Liver (tissue), 9 donors: ENCODE data around the gene PYGO2. TPM values are rescaled to one million over a fixed set of nuclear protein-coding genes. Genes with fewer than 3 reads are reported as not detected.
A peak's percentile ranks its signal among the peaks of the same experiment; 100 is the strongest.

Experiments used
- DNase-seq: peaks from one replicate; pipeline ENCODE4 v3.0.0-alpha.2; 2017; ENCODE audit warnings: low spot score
- H3K27ac ChIP-seq, 2 donors: one replicate each; pipeline ENCODE4 v1.7.0; 2013; ENCODE audit warnings: inconsistent platforms in 2 of 2, low read length in 2 of 2, control low read depth in 1 of 2, low read depth in 1 of 2, mild to moderate bottlenecking in 1 of 2
- H3K27me3 ChIP-seq, 4 donors: one replicate each; pipeline versions ENCODE4 v1.6.1 to v1.7.0; 2013; ENCODE audit warnings: low read length in 3 of 4, inconsistent platforms in 1 of 4, mild to moderate bottlenecking in 1 of 4, moderate library complexity in 1 of 4; ENCODE audit not compliant: control insufficient read depth in 4 of 4, insufficient read depth in 4 of 4
- H3K36me3 ChIP-seq, 4 donors: one replicate each; pipeline versions ENCODE4 v1.6.1 to v1.7.0; 2013; ENCODE audit warnings: low read length in 3 of 4, mild to moderate bottlenecking in 3 of 4, low read depth in 1 of 4, moderate library complexity in 1 of 4; ENCODE audit not compliant: control insufficient read depth in 4 of 4, insufficient read depth in 3 of 4
- H3K4me1 ChIP-seq, 4 donors: one replicate each; pipeline versions ENCODE4 v1.6.1 to v1.7.0; 2013; ENCODE audit warnings: low read length in 3 of 4, mild to moderate bottlenecking in 3 of 4, moderate library complexity in 1 of 4; ENCODE audit not compliant: control insufficient read depth in 4 of 4, insufficient read depth in 4 of 4
- H3K4me3 ChIP-seq, 3 donors: one replicate each; pipeline versions ENCODE4 v1.6.1 to v1.7.0; 2013; ENCODE audit warnings: low read length in 3 of 3, control low read depth in 1 of 3, low read depth in 1 of 3, mild to moderate bottlenecking in 1 of 3
- H3K9ac ChIP-seq, 2 donors: one replicate each; pipeline ENCODE4 v1.7.0; 2013; ENCODE audit warnings: low read length in 2 of 2, mild to moderate bottlenecking in 2 of 2, moderate library complexity in 2 of 2, control low read depth in 1 of 2, low read depth in 1 of 2
- H3K9me3 ChIP-seq, 4 donors: one replicate each; pipeline versions ENCODE4 v1.6.1 to v1.7.0; 2013; ENCODE audit warnings: low read length in 3 of 4; ENCODE audit not compliant: control insufficient read depth in 4 of 4
- EGR1 ChIP-seq, 2 donors: IDR thresholded peaks; 2 replicates each; pipeline ENCODE4 v1.6.1; 2016 to 2018; ENCODE audit warnings: antibody characterized with exemption in 2 of 2, low read depth in 2 of 2
- FOXA1 ChIP-seq: IDR thresholded peaks from 2 replicates; pipeline ENCODE4 v1.6.1; 2016; ENCODE audit warnings: antibody characterized with exemption
- FOXA2 ChIP-seq: IDR thresholded peaks from 2 replicates; pipeline ENCODE4 v1.6.1; 2016; ENCODE audit warnings: antibody characterized with exemption
- GABPA ChIP-seq, 2 donors: IDR thresholded peaks in 1 of 2; conservative IDR thresholded peaks in 1 of 2; 2 replicates each; pipeline ENCODE4 v1.6.1; 2016; ENCODE audit warnings: antibody characterized with exemption in 2 of 2, mild to moderate bottlenecking in 1 of 2, moderate library complexity in 1 of 2
- HNF4A ChIP-seq, 2 donors: conservative IDR thresholded peaks; 2 replicates each; pipeline ENCODE4 v1.6.1; 2016; ENCODE audit warnings: antibody characterized with exemption in 2 of 2, mild to moderate bottlenecking in 2 of 2
- JUND ChIP-seq, 2 donors: IDR thresholded peaks; 2 replicates each; pipeline ENCODE4 v1.6.1; 2016; ENCODE audit warnings: antibody characterized with exemption in 2 of 2
- NR2F2 ChIP-seq: IDR thresholded peaks from 2 replicates; pipeline ENCODE4 v1.6.1; 2016; ENCODE audit warnings: antibody characterized with exemption
- RXRA ChIP-seq, 2 donors: IDR thresholded peaks; 2 replicates each; pipeline ENCODE4 v1.6.1; 2017 to 2018; ENCODE audit warnings: antibody characterized with exemption in 2 of 2, mild to moderate bottlenecking in 1 of 2
- TAF1 ChIP-seq: conservative IDR thresholded peaks from 2 replicates; pipeline ENCODE4 v1.6.1; 2016; ENCODE audit warnings: antibody characterized with exemption, mild to moderate bottlenecking
- YY1 ChIP-seq: IDR thresholded peaks from 2 replicates; pipeline ENCODE4 v1.6.1; 2016; ENCODE audit warnings: antibody characterized with exemption, mild to moderate bottlenecking
- WGBS: extraction: QIAGEN DNeasy Blood & Tissue Kit; methylation state at CpG from one replicate; pipeline ENCODE4 v1.1.7; 2013; 5-methylcytosine and 5-hydroxymethylcytosine counted together
- polyA plus RNA-seq, 2 donors: library from polyadenylated mRNA; stranded (reverse) in 1 of 2; unstranded in 1 of 2; fragments of 200-250 nt in 1 of 2; fragments of >200 nt in 1 of 2; fragmentation: Nextera tagmentation in 1 of 2; extraction: Ambion mirVana in 1 of 2; gene quantifications; one replicate each; pipeline versions ENCODE4 v1.2.1 to v1.2.3, GENCODE V29; 2013 to 2015
- total RNA-seq, 2 donors: library from RNA; depleted of rRNA; stranded (reverse); fragments of >200 nt; gene quantifications; one replicate each; pipeline ENCODE4 v1.2.3, GENCODE V29; 2014
- TF ChIP-seq, protein P1 (sequence below): fragments of 150-350 bp; IDR thresholded peaks from 2 replicates; pipeline ENCODE4 v1.5.1; 2017; ENCODE audit warnings: improper control_type of control experiment, low read depth, low read length; ENCODE audit not compliant: missing input control
- TF ChIP-seq, protein P2 (sequence below): IDR thresholded peaks from 2 replicates; pipeline ENCODE4 v1.6.1; 2016; ENCODE audit warnings: antibody characterized with exemption
- TF ChIP-seq, protein P3 (sequence below): IDR thresholded peaks from 2 replicates; pipeline ENCODE4 v1.6.1; 2016; ENCODE audit warnings: antibody characterized with exemption
- TF ChIP-seq, protein P4 (sequence below): IDR thresholded peaks from 2 replicates; pipeline ENCODE4 v1.6.1; 2016; ENCODE audit warnings: antibody characterized with exemption
- donor health status: healthy.
- donor health status: healthy.
- donor health status: healthy.
- donor health status: healthy.
- donor health status: healthy.

The PYGO2 gene
- total and polyA plus RNA-seq, 4 donors: 5.0 to 8.2 (median 7.0) TPM

DNA sequence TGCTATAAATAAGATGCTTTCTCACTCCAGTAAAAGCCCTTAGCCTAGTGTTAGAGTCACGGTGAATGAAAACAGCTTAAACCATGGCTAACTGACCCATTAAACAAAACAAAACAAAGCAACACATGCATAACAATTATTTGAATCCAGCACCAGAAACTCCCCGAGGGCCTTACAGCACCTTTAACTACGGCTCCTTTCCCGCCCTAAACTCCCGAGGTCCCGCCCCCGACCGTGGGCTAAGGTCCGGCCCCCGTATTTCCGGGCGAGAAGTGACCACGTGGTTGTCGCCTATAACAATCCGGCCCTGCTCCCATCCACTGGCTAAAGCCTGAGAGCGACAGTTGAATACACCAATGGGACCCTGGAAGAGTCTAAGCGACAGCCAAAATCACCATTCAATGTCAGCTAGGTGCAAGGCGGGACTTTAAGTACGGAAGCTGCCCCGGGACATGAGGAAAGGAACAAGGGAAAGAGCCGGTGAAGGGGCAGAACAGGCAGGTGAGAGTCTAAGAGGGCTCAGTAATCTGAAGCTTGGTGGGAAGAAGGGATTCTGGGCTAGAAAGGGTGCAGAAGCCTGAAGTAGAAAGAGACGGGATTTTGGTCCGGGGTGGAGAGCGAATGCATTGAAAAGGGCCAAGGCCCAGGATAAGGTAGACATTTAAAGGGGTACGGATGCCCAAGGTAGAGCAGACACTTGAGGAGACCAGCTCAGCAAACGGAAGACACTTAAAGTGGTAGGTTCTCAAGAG lies 21.5 kb upstream of the PYGO2 start, which contains the start of gene FLAD1 (continued):
- TF ChIP-seq, protein P1, sequence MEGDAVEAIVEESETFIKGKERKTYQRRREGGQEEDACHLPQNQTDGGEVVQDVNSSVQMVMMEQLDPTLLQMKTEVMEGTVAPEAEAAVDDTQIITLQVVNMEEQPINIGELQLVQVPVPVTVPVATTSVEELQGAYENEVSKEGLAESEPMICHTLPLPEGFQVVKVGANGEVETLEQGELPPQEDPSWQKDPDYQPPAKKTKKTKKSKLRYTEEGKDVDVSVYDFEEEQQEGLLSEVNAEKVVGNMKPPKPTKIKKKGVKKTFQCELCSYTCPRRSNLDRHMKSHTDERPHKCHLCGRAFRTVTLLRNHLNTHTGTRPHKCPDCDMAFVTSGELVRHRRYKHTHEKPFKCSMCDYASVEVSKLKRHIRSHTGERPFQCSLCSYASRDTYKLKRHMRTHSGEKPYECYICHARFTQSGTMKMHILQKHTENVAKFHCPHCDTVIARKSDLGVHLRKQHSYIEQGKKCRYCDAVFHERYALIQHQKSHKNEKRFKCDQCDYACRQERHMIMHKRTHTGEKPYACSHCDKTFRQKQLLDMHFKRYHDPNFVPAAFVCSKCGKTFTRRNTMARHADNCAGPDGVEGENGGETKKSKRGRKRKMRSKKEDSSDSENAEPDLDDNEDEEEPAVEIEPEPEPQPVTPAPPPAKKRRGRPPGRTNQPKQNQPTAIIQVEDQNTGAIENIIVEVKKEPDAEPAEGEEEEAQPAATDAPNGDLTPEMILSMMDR: peak; percentile 1
- TF ChIP-seq RXRA (IDR thresholded peaks at IDR 0.05) (peak; percentile 31 to 56), FOXA2 (no peak), JUND (IDR thresholded peaks at IDR 0.05) (no peak), FOXA1 (no peak), NR2F2 (no peak), EGR1 (IDR thresholded peaks at IDR 0.05; ENCODE audit: low read depth in 2 of 2) (peak; percentile 50 to 70)
- TF ChIP-seq, protein P2, sequence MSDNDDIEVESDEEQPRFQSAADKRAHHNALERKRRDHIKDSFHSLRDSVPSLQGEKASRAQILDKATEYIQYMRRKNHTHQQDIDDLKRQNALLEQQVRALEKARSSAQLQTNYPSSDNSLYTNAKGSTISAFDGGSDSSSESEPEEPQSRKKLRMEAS: peak; percentile 88
- TF ChIP-seq, protein P3, sequence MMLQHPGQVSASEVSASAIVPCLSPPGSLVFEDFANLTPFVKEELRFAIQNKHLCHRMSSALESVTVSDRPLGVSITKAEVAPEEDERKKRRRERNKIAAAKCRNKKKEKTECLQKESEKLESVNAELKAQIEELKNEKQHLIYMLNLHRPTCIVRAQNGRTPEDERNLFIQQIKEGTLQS: no peak

DNA sequence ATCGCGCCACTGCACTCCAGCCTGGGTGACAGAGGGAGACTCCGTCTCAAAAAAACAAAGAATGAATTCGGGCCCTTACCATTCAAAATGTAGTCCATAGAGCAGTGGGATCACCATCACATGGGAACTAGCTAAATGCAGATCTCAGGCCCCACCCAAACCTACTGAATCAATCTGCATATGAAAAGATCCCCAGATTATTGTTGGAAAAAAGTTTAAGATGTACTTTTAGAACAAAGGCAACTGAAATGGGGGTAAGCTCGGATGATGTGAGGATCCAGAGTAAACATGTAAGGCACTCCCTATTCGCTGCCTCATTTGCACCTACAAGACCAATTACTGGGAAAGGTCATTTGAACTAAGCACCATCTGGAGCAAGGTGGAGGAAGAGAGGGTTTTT lies 20.8 kb upstream of the PYGO2 start:
- 74% methylated on average over 6 of the region's 6 CpGs for WGBS
- Histone ChIP-seq H3K9me3 (no peaks in the 10 kb centered on the region), H3K4me1 (peaks cover 3 to 22% (median 18%) of the 10 kb centered on the region in 4 donors), H3K36me3 (peaks cover 0 to 11% (median 2%) of the 10 kb centered on the region in 4 donors), H3K27ac (no peak overlapping the region), H3K27me3 (no peaks in the 10 kb centered on the region), H3K4me3 (no peak overlapping the region), H3K9ac (peak overlapping the region in 1 of 2 donors; percentile 68)
- DNase-seq: no peak
- no peak for TF ChIP-seq RXRA (IDR thresholded peaks at IDR 0.05)
- TF ChIP-seq, protein P4, sequence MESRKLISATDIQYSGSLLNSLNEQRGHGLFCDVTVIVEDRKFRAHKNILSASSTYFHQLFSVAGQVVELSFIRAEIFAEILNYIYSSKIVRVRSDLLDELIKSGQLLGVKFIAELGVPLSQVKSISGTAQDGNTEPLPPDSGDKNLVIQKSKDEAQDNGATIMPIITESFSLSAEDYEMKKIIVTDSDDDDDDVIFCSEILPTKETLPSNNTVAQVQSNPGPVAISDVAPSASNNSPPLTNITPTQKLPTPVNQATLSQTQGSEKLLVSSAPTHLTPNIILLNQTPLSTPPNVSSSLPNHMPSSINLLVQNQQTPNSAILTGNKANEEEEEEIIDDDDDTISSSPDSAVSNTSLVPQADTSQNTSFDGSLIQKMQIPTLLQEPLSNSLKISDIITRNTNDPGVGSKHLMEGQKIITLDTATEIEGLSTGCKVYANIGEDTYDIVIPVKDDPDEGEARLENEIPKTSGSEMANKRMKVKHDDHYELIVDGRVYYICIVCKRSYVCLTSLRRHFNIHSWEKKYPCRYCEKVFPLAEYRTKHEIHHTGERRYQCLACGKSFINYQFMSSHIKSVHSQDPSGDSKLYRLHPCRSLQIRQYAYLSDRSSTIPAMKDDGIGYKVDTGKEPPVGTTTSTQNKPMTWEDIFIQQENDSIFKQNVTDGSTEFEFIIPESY: no peak
- TF ChIP-seq FOXA1: no peak

DNA sequence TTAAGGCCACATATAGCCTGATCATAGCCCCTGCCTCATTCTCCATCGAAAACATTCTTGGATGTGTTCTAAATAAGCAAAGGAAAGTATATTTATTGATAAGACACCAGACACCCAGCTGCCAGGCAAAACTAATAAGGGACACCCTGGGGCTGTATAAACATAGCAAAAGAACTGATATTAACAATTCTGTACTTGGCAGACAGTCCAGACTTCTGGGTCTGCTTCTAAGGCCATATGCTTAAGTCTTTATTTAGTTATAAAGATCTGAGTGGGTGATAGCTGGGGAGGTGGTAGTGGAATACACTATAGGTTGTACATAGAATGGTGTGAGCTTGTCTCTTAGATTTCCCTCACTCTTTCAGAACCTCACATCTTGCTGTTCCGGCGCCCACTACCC lies 16.8 kb upstream of the PYGO2 start:
- DNase-seq: no peak
- no peak overlapping the region for H3K27ac ChIP-seq
- TF ChIP-seq TAF1 (no peak), HNF4A (conservative IDR thresholded peaks at IDR 0.05) (no peak), FOXA2 (no peak), GABPA (IDR thresholded peaks at IDR 0.05 in 1 of 2, conservative IDR thresholded peaks at IDR 0.05 in 1 of 2) (no peak), YY1 (no peak), EGR1 (IDR thresholded peaks at IDR 0.05; ENCODE audit: low read depth in 2 of 2) (no peak)
- TF ChIP-seq, protein P3: no peak
- TF ChIP-seq, protein P1: no peak
- TF ChIP-seq, protein P2: no peak
- TF ChIP-seq, protein P4: no peak

More for the DNA sequence above, 16.8 kb upstream of the PYGO2 start:
- Histone ChIP-seq H3K4me1 (peaks cover 0 to 18% (median 14%) of the 10 kb centered on the region in 4 donors), H3K4me3 (no peak overlapping the region), H3K36me3 (peaks cover 0 to 11% (median 2%) of the 10 kb centered on the region in 4 donors), H3K27me3 (no peaks in the 10 kb centered on the region), H3K9me3 (no peaks in the 10 kb centered on the region), H3K9ac (no peak overlapping the region)
- WGBS: 90% methylated on average over 3 of the region's 3 CpGs
